ENCODE data around the gene HECTD1. TPM values are rescaled to one million over a fixed set of nuclear protein-coding genes. Genes with fewer than 3 reads are reported as not detected.
A peak's percentile ranks its signal among the peaks of the same experiment; 100 is the strongest.

The HECTD1 gene
- total RNA-seq, 1 experiment from 2014 or later: 88.5 TPM

- peaks cover 28% of the 10 kb centered on the region for H3K36me3 Mint-ChIP-seq
- DNase-seq (ENCODE audit: low spot score) (no peak), ATAC-seq (peak; percentile 16)
- ChIA-PET POLR2A (interaction anchor here (0.6 to 1.7 kb wide), 6 partner anchors 24 to 213 kb away, joined by 3 to 8 read pairs (median 4); partner anchors contain the start of gene HEATR5A), CTCF (interaction anchor here (0.6 to 2.3 kb wide), 26 partner anchors 10 to 305 kb away, joined by 3 to 8 read pairs (median 4); partner anchors contain the start of genes DTD2 and STRN3)
- H3K27ac Mint-ChIP-seq: peak overlapping the region; percentile 45; the same call in 1 of the 2 replicates
- H3K4me1 Mint-ChIP-seq: peaks cover 25% of the 10 kb centered on the region
- H3K9me3 Mint-ChIP-seq: peaks cover 7% of the 10 kb centered on the region
- H3K27me3 Mint-ChIP-seq (ENCODE audit: low read depth): no peaks in the 10 kb centered on the region
- peak overlapping the region; percentile 80 for H3K4me3 Mint-ChIP-seq
- TF ChIP-seq CDX4 (CRISPR knock-in tag; IDR thresholded peaks at IDR 0.05; ENCODE audit: borderline replicate concordance) (no peak), PREB (CRISPR knock-in tag; IDR thresholded peaks at IDR 0.05; ENCODE audit: borderline replicate concordance) (0 out of 2 replicates have a peak, but pooled peaks have one; percentile 46), ARID4B (CRISPR knock-in tag; IDR thresholded peaks at IDR 0.05; ENCODE audit: borderline replicate concordance) (peak; percentile 74), ESRRA (CRISPR knock-in tag; IDR thresholded peaks at IDR 0.05; ENCODE audit: borderline replicate concordance) (peak; percentile 65), ZNF416 (CRISPR knock-in tag; IDR thresholded peaks at IDR 0.05) (no peak), NFYB (CRISPR knock-in tag; conservative IDR thresholded peaks at IDR 0.05; ENCODE audit: low read depth) (no peak; the same call in 1 of the 2 replicates), ZBTB43 (CRISPR knock-in tag; IDR thresholded peaks at IDR 0.05) (peak; percentile 89), CBFB (CRISPR knock-in tag; IDR thresholded peaks at IDR 0.05; ENCODE audit: low read depth) (peak; percentile 15; the same call in 1 of the 2 replicates), MLX (CRISPR knock-in tag; IDR thresholded peaks at IDR 0.05) (0 out of 2 replicates have a peak, but pooled peaks have one; percentile 20), ZNF423 (CRISPR knock-in tag; IDR thresholded peaks at IDR 0.05) (no peak), ZNF425 (CRISPR knock-in tag; conservative IDR thresholded peaks at IDR 0.05) (no peak), HMGXB4 (CRISPR knock-in tag; IDR thresholded peaks at IDR 0.05) (peak; percentile 80; the same call in 1 of the 2 replicates), ZNF219 (CRISPR knock-in tag; IDR thresholded peaks at IDR 0.05; ENCODE audit: borderline replicate concordance) (no peak; the same call in 1 of the 2 replicates), ATF3 (CRISPR knock-in tag; conservative IDR thresholded peaks at IDR 0.05) (0 out of 2 replicates have a peak, but pooled peaks have one; percentile 45), ETV6 (CRISPR knock-in tag; IDR thresholded peaks at IDR 0.05) (peak; percentile 54; the same call in 1 of the 2 replicates), RELA (CRISPR knock-in tag; IDR thresholded peaks at IDR 0.05; ENCODE audit: borderline replicate concordance) (0 out of 2 replicates have a peak, but pooled peaks have one; percentile 25), FOXP4 (CRISPR knock-in tag; IDR thresholded peaks at IDR 0.05) (peak; percentile 94), ZNF232 (CRISPR knock-in tag; IDR thresholded peaks at IDR 0.05) (0 out of 2 replicates have a peak, but pooled peaks have one; percentile 56), ERG (CRISPR knock-in tag; IDR thresholded peaks at IDR 0.05) (no peak)
These were observed 272 bp downstream of the HECTD1 start for GRCh38 chr14:31207287-31207754.

All from WTC11 (cell line).